Right atrium auricular region (tissue), 2 donors: ENCODE measurements around the gene ACYP2. TPM values are rescaled to one million over a fixed set of nuclear protein-coding genes. Genes with fewer than 3 reads are reported as not detected.

ENCODE experiments used
- DNase-seq: peaks from one replicate; pipeline ENCODE4 v3.0.0-alpha.2; 2019; ENCODE audit warnings: low spot score
- H3K27ac ChIP-seq, 2 donors: fragments of 200-600 bp; sonication (generic); 1 replicate in 1 of 2; 2 replicates in 1 of 2; pipeline ENCODE4 v1.5.1; 2016 to 2019
- H3K27me3 ChIP-seq, 2 donors: fragments of 200-600 bp; sonication (generic); one replicate each; pipeline versions ENCODE4 v1.5.1 to v1.6.0; 2017 to 2019
- H3K36me3 ChIP-seq: fragments of 200-600 bp; sonication (generic); one replicate; pipeline ENCODE4 v1.5.1; 2016
- H3K4me1 ChIP-seq, 2 donors: fragments of 200-600 bp; sonication (generic); one replicate each; pipeline versions ENCODE4 v1.5.1 to v1.6.0; 2017 to 2019
- H3K4me3 ChIP-seq, 2 donors: fragments of 200-600 bp; sonication (generic); 1 replicate in 1 of 2; 2 replicates in 1 of 2; pipeline ENCODE4 v1.5.1; 2017 to 2019; ENCODE audit warnings: mild to moderate bottlenecking in 1 of 2, moderate library complexity in 1 of 2
- H3K9me3 ChIP-seq, 2 donors: fragments of 200-600 bp; sonication (generic); one replicate each; pipeline ENCODE4 v1.5.1; 2019
- total RNA-seq, 2 donors: library from RNA; depleted of rRNA; stranded (reverse); fragments of >200 nt; gene quantifications; one replicate each; pipeline ENCODE4 v1.1.0, GENCODE V29; 2016
- TF ChIP-seq, protein P1 (sequence below), 2 donors: fragments of 200-600 bp; sonication (generic); IDR thresholded peaks; one replicate each; pipeline ENCODE4 v1.5.1; 2019; ENCODE audit warnings: antibody characterized with exemption in 2 of 2

Gene ACYP2
- total RNA-seq, 2 donors from 2014 or later, result 32.7 to 48.1 TPM

DNA sequence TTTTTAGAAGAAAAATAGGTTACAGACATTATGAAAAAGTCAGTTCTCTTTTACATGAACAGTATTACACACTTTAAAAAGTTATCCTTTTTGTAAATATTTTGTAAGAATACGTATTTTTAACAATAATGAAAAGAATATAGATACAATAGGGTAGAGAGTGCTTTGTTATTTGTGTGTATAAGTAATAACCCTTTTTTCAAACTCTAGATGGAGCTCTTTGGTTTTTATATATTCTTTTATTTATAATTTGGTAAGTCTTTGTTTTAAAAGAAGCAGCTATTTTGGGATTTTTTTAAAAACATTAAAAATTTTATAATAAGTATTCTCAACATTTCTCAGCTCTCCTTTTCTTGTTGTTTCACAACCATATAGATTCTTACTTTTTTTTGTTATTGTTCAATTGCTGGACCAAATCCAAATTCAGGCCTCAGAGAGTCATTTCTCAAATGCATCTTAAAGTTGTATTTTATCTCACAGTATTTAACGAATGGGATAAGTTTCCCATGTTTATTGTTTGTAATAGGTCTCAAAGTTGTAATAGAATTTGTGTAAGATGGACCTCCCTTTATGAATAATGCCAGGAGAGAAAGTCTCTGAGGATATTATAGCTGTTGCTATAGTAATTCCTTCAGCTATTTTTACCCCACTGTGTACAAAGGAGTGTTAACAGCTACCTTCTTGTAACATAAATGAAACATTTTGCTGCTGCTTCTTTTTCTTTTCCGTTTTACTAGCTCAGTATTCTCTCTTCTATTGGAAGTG lies 46.4 kb downstream of the ACYP2 start:
- Histone ChIP-seq H3K9me3 (no peaks in the 10 kb centered on the region), H3K27ac (no peak overlapping the region), H3K4me1 (no peaks in the 10 kb centered on the region), H3K4me3 (no peak overlapping the region), H3K36me3 (no peaks in the 10 kb centered on the region), H3K27me3 (no peaks in the 10 kb centered on the region)
- TF ChIP-seq, protein P1, sequence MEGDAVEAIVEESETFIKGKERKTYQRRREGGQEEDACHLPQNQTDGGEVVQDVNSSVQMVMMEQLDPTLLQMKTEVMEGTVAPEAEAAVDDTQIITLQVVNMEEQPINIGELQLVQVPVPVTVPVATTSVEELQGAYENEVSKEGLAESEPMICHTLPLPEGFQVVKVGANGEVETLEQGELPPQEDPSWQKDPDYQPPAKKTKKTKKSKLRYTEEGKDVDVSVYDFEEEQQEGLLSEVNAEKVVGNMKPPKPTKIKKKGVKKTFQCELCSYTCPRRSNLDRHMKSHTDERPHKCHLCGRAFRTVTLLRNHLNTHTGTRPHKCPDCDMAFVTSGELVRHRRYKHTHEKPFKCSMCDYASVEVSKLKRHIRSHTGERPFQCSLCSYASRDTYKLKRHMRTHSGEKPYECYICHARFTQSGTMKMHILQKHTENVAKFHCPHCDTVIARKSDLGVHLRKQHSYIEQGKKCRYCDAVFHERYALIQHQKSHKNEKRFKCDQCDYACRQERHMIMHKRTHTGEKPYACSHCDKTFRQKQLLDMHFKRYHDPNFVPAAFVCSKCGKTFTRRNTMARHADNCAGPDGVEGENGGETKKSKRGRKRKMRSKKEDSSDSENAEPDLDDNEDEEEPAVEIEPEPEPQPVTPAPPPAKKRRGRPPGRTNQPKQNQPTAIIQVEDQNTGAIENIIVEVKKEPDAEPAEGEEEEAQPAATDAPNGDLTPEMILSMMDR (IDR thresholded peaks at IDR 0.05), result no peak
- no peak for DNase-seq

DNA sequence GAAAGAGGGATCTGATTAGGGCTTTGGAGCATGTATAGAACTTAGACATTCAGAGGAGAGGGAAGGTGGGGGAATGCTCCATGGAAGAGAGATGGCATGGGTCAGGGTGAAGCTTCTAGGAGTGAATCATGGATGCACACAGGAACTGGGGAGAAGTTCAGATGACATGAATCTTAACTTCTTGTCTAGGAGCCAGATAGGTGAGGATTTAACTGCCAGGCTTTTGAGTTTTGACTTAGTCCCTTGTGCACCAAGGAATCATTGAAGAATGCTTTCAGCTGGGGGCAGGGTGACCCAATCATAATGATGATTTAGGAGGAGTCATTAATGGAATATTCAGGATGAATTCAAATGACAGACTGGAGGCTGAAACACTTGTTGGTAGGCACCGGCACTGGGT lies 48.7 kb downstream of the ACYP2 start:
- TF ChIP-seq, protein P1 (IDR thresholded peaks at IDR 0.05), result no peak
- Histone ChIP-seq H3K4me3 (no peak overlapping the region), H3K36me3 (no peaks in the 10 kb centered on the region), H3K27me3 (no peaks in the 10 kb centered on the region), H3K27ac (no peak overlapping the region), H3K9me3 (no peaks in the 10 kb centered on the region), H3K4me1 (no peaks in the 10 kb centered on the region)
- DNase-seq, result no peak

- no peak for DNase-seq
- Histone ChIP-seq H3K4me1 (no peaks in the 10 kb centered on the region), H3K4me3 (no peak overlapping the region), H3K27me3 (no peaks in the 10 kb centered on the region), H3K27ac (no peak overlapping the region), H3K36me3 (no peaks in the 10 kb centered on the region), H3K9me3 (no peaks in the 10 kb centered on the region)
- TF ChIP-seq, protein P1 (IDR thresholded peaks at IDR 0.05), result no peak
These were observed 50.8 kb downstream of the ACYP2 start for GRCh38 chr2:54166121-54166773.

GRCh38 chr2:54176577-54176976 lies 61.2 kb downstream of the ACYP2 start:
- H3K36me3 ChIP-seq, result no peaks in the 10 kb centered on the region
- no peaks in the 10 kb centered on the region for H3K4me1 ChIP-seq
- DNase-seq, result peak; percentile 65
- H3K27me3 ChIP-seq, result no peaks in the 10 kb centered on the region
- H3K9me3 ChIP-seq, result no peaks in the 10 kb centered on the region
- H3K4me3 ChIP-seq, result no peak overlapping the region
- TF ChIP-seq, protein P1 (IDR thresholded peaks at IDR 0.05), result peak in 1 of 2 donors; percentile 57
- no peak overlapping the region for H3K27ac ChIP-seq

GRCh38 chr2:54183281-54183680 lies 67.9 kb downstream of the ACYP2 start:
- DNase-seq, result no peak
- no peaks in the 10 kb centered on the region for H3K4me1 ChIP-seq
- TF ChIP-seq, protein P1 (IDR thresholded peaks at IDR 0.05), result no peak
- no peak overlapping the region for H3K27ac ChIP-seq
- no peaks in the 10 kb centered on the region for H3K36me3 ChIP-seq
- no peaks in the 10 kb centered on the region for H3K9me3 ChIP-seq
- H3K4me3 ChIP-seq, result no peak overlapping the region
- H3K27me3 ChIP-seq, result no peaks in the 10 kb centered on the region
